OCI-M2 (cell line): ENCODE measurements around the gene STAG1.
"Not testable (repeated sequence)": the region's sequence is repeated elsewhere in the genome, so short reads cannot be mapped to it uniquely, and the experiment has no call there.

ENCODE experiments used
- DNase-seq: peaks from one replicate; lab custom pipeline; 2025; ENCODE audit not compliant: unreplicated experiment; lab: John Stamatoyannopoulos, UW

The STAG1 gene

GRCh38 chr3:136708333-136708985 lies 43.7 kb downstream of the STAG1 start:
- DNase-seq, result no peak

- DNase-seq, result no peak
These were observed 48.7 kb downstream of the STAG1 start for GRCh38 chr3:136703429-136703828.

- no peak for DNase-seq
These were observed 52.8 kb downstream of the STAG1 start for GRCh38 chr3:136699271-136699828.

- no peak for DNase-seq
These were observed 53.8 kb downstream of the STAG1 start for GRCh38 chr3:136698361-136698760.

GRCh38 chr3:136696797-136697196 lies 55.4 kb downstream of the STAG1 start:
- DNase-seq, result no peak

GRCh38 chr3:136694321-136694720 lies 57.9 kb downstream of the STAG1 start:
- no peak for DNase-seq

- DNase-seq, result no peak
These were observed 61.6 kb downstream of the STAG1 start for GRCh38 chr3:136690599-136690998.

- no peak for DNase-seq
These were observed 66.3 kb downstream of the STAG1 start for GRCh38 chr3:136685882-136686281.

- DNase-seq, result no peak
These were observed 69.4 kb downstream of the STAG1 start for GRCh38 chr3:136682740-136683312.

- no peak for DNase-seq
These were observed 73.2 kb downstream of the STAG1 start for GRCh38 chr3:136678981-136679380.

- no peak for DNase-seq
These were observed 76.2 kb downstream of the STAG1 start for GRCh38 chr3:136676009-136676408.

GRCh38 chr3:136675150-136675858 lies 76.9 kb downstream of the STAG1 start:
- no peak for DNase-seq

- no peak for DNase-seq
These were observed 79.7 kb downstream of the STAG1 start for GRCh38 chr3:136672457-136672856.

GRCh38 chr3:136671921-136672320 lies 80.3 kb downstream of the STAG1 start:
- DNase-seq, result no peak

GRCh38 chr3:136670166-136670565 lies 82.0 kb downstream of the STAG1 start:
- DNase-seq, result no peak

- no peak for DNase-seq
These were observed 85.1 kb downstream of the STAG1 start for GRCh38 chr3:136667081-136667480.

- DNase-seq, result not testable (repeated sequence)
These were observed 85.9 kb downstream of the STAG1 start for GRCh38 chr3:136666301-136666700.

- DNase-seq, result no peak
These were observed 87.4 kb downstream of the STAG1 start for GRCh38 chr3:136664771-136665170.

GRCh38 chr3:136661282-136661681 lies 90.9 kb downstream of the STAG1 start:
- no peak for DNase-seq

- DNase-seq, result no peak
These were observed 93.1 kb downstream of the STAG1 start for GRCh38 chr3:136658946-136659682.

GRCh38 chr3:136657526-136657925 lies 94.7 kb downstream of the STAG1 start:
- DNase-seq, result no peak
